ENCODE data around the gene INKA1. TPM values are rescaled to one million over a fixed set of nuclear protein-coding genes. Genes with fewer than 3 reads are reported as not detected.

INKA1 gene
- total RNA-seq, 1 donor from 2014 or later: 4.4 TPM

- DNase-seq (ENCODE audit: low spot score): peak; percentile 100
Observed at GRCh38 chr3:49786357-49787181, 16.5 kb upstream of the INKA1 start, which contains the start of gene IP6K1. Gene IP6K1, minus strand, starts transcription at chr3:49786542. Its CDS starts 38,502 bp downstream, at chr3:49748040.

- no peak for DNase-seq (ENCODE audit: low spot score)
Observed at GRCh38 chr3:49787182-49787464, 15.9 kb upstream of the INKA1 start.

DNA sequence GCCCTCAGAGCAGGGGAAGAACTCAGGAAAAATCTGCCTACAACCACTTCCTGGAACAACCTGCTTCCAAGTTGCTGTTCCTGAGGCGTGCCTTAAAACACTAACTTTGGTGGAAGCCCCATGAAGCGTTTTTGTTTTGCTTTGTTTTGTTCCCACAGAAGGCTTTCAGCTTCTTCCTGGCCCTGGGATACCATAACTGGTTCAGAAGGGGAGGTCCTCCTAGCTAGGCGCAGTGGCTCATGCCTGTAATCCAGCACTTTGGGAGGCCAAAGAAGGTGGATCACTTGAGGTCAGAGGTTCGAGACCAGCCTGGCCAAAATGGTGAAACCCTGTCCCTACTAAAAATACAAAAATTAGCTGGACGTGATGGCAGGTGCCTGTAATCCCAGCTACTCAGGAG lies 15.5 kb upstream of the INKA1 start:
- no peak for DNase-seq (ENCODE audit: low spot score)

DNA sequence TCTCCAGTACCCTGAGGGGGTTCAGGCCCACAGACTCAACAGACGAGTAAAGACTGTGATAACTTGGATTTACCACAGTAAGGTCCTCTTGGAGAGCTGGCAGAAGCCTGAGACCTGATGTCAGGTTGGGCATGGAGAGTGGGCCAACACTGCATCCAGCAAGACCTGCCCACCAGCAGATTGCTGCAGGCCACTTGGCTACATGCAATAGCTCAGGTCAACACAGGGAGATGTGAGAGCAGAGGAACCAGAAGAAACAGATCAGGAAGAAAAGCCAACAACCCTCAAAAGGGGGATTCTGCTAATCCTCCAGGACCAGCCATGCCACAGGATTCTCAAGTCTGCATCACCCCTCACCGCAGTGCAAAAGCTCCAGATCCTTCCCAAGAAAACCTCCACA lies 15.0 kb upstream of the INKA1 start:
- no peak for DNase-seq (ENCODE audit: low spot score)

DNA sequence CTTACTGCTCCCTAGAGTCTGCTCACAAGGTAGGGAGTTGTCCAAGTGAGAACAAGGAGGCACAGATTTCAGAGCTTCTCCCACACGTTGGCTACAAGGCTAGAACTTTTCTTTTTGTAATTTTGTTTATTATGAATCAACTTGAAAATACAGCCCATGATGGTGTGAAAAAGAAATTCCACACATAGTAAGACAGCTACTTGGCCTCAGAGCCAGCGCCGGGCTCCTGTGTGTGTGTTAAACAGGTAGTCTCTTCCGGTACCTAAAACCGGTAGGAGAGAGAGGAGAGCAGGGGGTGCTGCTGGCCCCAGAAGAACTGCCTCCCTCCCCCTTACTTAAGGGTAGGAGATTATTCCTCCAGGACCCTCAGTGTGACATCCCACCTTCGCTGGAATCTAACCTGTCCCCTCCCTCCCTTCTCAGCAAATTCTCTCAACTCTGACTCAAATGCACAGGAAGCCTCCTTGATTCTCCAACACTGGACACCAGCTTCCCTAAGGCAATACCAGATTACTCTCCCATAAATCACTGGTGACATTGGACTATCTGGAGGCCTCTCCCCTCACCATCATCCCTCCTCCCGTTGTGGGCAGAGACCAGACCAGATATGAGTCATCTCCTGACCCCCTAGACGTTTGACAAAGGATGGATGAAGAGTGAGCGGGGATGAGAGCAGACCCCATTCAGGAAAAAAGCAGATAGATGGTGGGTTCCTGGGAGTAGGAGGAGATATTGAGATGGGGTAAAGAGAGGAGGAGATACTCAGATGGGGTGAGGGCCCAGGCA lies 12.2 kb upstream of the INKA1 start:
- DNase-seq (ENCODE audit: low spot score): no peak

DNA sequence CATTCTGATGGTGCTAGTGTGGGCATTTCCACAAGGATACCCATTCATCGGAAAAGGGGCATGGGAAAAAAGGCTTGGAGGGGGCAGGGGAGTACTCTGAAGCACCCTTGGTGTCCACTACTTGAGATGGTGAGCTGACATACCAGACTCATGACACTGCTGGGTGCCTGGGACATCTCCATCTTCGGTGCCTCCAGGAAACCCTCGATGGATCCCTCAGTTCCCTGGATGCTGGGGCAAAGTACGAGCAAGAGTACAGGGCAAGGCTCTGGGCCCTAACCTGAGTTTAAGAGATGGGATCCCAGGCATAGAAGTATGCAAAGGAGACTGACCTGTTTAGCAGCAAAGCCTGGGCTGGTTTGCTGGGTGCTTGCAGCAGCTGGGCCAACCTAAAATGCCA lies 11.5 kb upstream of the INKA1 start:
- DNase-seq (ENCODE audit: low spot score): no peak

GRCh38 chr3:49792371-49793150 lies 10.5 kb upstream of the INKA1 start:
- no peak for DNase-seq (ENCODE audit: low spot score)

DNA sequence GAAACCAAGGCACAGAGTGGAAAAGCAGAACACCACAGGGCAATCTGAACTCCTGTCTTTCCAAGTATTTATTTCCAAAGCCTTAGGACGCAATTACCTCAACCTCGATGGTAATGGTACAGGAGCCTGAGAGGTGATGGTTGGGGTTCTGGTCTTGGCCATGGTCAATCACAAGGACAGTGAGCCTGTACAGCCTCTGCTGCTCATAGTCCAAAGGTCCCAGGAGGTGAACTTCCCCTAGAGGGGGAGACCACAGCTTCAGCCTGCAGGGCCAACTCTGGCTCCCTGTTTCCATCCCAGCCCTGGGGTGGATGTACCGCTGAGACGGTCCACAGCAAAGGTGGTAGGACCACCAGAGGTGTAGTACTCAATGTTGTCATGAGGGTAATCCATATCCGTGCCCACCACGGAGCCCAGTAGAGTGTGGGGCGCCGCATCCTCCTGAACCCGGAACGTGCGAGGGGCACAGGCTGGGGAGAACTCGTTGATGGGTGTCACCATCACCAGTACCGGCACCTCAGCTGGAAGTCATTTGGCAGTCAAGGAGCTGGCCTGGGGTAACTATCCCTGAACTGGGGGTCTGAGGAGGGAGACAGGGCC lies 9.5 kb upstream of the INKA1 start:
- DNase-seq (ENCODE audit: low spot score): no peak

GRCh38 chr3:49794431-49794830 lies 8.6 kb upstream of the INKA1 start:
- DNase-seq (ENCODE audit: low spot score): no peak

DNA sequence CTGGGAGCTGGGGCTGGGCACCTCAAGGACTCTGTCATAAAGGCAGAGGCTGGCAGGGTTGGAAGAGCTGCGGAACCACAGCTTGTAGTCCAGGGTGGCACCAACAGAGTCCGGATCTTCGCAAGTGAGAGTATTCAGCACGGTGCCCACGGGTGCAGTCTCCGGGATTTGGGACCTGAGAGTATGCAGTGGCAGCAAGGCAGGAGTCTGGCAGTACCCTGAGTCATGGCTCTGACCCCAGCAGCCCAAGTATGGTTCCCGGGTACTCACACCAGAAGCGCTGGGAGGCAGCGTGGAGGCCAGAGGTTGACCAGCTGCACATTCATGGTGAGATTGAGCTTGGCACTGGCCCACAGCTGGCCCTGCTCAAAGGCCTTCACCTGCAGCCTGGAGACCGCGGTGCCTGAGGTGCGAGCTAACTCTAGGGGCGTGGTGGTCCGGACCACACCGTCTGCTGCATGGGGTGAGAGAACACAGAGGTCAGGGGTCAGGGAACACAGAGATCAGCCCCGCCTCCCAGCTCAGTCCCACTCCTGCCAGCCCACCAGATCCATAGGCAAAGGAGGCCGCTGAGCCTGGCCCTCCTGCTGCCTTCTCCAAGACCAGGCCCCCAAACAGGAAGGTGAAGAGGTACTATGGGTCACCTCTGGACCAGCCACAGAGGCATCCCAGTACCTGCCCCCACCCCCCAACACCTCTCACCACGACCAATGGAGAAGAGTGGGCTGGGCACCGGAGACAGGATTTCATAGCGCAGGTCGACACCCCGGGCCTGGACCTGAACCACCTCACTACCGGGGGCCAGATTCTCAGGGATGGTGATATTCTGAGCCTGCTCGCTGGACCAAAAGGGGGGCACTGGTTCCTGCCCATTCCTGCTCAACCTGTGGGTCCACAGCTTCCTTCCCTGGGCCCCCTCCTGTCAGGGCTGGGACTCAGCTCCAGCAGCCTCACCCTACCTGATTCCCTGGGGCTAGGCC lies 7.8 kb upstream of the INKA1 start:
- no peak for DNase-seq (ENCODE audit: low spot score)

DNA sequence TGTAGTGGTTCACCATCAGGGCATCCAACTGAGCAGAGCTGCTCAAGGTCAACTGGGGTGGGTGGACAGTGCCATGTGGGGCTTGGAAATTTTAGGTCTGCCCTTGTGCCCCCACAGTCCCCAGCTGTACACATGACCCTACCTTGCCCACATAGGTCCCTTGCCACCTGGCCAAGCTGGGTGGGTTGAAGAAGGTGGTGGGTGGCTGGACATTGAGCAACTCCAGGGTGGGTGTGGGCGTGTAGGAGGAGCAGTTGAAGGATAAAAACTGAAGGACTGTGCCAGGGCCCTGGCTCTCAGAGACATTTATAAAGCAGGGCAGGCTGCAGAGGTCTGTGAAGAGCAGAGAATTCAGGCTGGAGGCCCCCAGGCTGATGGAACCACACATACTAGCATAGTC lies 4.0 kb upstream of the INKA1 start:
- DNase-seq (ENCODE audit: low spot score): no peak

GRCh38 chr3:49799761-49800160 lies 3.3 kb upstream of the INKA1 start, which contains the start of gene CDHR4:
Gene CDHR4, minus strand, starts transcription at chr3:49799873. Its CDS starts 61 bp downstream, at chr3:49799812.
- no peak for DNase-seq (ENCODE audit: low spot score)

- no peak for DNase-seq (ENCODE audit: low spot score)
Observed at GRCh38 chr3:49801160-49801559, 1.9 kb upstream of the INKA1 start.

DNA sequence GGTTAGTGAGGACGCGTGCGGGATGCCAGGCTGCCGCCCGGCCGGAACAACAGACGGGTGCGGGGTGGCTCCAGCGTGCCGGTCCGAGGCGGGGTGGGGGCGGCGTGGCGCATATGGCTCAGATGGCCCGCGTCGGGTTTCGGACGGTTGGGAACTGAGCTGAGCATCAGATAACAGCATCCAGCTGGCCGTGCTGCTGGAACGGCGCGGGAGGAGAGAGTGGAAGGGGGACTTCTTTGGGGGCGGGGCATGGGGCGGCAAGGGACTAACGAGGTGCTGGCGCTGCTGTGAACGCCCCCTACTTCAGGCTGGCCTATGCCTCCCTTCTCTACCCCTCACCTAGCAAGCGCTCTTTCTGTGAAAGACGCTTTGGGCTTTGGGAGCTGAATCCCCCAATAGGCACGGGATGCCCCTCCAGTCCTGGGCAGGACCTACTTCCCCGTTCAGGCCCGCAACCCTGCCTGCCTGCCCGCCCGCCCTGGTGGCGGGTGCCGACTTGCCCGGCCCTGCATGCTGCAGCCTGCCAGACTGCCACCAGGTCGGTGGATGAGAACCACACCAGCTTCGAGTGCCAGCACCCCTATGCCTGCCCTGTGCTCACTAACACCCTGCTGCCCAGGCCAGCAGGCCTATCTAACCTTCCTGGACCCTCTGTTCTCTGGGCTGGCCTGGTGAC lies 542 bp downstream of the INKA1 start:
- no peak for DNase-seq (ENCODE audit: low spot score)

DNA sequence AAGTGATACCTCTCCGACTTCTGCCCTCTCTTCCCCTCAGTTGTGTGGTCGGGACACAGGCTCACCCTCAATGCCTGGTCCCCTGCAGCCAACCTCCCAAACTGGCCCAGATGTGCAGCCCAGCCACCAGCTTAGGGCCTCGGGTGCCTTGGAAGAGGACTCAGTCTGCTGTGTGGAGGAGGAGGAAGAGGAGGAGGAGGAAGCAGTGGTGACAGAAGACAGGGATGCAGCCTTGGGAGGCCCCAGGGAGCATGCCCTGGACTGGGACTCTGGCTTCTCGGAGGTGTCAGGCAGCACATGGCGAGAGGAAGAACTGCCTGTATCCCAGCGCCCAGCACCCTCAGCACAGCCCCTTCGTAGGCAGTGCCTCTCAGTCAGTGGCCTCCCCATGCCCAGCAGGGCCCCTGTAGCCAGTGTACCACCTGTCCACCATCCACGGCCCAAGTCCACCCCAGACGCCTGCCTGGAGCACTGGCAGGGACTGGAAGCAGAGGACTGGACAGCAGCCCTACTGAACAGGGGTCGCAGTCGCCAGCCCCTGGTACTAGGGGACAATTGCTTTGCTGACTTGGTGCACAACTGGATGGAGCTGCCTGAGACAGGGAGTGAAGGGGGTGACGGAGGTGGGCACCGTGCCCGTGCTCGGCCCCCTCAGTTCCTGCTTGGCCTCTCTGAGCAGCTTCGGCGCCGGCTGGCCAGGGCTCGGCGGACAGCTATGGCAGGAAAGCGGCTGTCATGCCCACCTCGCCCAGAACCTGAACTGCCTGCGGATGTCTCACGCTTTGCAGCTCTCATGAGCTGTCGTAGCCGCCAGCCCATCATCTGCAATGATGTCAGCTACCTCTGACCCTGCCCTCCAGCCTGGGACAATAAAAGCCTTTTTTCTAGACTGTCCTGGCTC lies 1.3 kb downstream of the INKA1 start:
- DNase-seq (ENCODE audit: low spot score): no peak

DNA sequence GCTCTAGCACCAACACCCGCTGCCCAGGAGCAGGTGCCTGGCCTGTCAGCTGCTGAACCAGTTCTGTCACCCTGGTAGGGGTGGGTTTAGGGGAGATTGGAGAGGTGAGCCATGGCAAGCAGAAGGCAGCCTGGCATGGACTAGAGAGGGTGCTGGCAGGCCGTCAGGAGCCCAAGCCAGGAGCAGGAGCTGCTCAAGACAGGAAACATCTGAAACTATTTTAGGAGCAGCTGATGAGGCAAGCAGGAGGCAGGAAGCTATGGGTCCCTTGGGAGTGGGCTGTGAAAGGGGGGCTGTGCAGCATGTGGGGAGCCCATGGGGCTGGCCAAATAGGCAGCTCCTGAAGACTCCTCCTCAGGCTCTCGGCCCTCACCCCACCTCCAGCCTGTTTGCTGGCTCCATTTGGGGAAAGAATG lies 2.3 kb downstream of the INKA1 start:
- DNase-seq (ENCODE audit: low spot score): peak; percentile 76

GRCh38 chr3:49805897-49806701 lies 3.0 kb downstream of the INKA1 start:
- DNase-seq (ENCODE audit: low spot score): peak; percentile 42

DNA sequence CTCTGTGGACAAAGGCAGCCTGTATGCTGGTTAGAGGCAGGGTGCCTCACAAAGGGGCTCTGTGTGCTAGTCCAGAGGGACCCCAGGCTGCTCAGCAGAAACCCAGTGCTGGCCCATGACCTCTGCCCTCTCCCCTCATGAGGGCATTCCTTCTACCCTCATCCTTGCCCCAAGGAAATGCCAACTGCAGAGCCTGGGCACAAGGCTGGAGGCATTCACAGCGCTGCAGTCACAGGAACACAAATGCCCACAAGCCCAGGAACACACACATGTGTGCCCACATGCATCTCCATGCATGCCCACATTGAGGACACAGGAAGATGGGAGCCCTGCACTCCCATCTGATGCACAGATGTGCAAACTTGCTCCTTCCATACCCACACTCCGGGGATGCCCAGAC lies 3.8 kb downstream of the INKA1 start:
- DNase-seq (ENCODE audit: low spot score): no peak
